Measurements from ENCODE around the gene ETS1.

ETS1 gene

DNA sequence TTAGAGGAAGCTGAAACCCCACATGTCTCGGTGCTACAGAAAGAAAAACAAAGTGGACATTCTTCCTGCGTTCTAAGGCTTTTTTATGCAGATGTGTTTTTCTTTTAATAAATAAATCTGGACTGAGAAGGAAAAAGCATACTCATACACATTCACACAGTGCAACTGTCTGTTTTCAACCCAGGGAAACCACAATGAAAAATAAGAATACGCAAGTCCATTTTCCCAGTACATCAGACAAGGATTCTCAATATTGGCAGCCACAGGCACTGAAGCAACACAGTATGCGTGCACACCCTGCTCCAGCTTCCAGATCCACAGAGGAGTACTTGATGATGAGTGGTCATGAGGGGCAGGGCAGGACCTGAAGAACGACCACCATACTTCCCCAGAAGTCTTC, 86.9 kb downstream of the ETS1 start:
- DNase-seq (ENCODE audit: low read depth) = no peak

DNA sequence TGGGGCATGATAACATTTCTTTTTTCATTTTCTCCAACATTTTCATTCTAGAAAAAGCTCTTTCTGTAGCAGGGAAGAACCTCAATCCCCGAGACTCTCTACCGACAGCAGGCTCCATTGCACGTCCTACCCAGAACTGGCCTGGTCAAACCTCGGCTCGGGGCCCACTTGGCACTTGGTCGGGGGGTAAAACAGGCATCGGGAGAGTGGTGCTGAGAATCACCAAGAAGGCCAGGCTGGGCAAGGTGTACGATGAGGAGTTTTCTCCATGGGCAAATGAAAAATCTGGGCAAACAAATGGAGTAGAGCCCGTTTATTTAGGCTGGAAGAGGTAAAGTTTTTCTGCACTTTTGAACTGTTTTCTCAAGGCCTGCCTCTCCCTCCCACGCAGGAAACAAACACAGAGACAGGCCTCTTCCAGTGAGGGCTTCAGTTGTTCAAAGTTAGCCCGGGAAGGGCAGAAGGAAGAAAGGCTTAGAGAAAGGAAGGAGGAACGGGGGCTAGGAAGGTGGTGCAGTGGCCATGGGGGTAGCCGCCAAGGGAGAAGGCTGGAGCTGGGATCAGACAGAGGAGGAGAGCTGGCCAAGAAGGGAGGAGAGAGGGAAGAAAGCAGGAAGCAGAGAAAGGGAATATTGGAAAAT, 87.6 kb downstream of the ETS1 start:
- no peak for DNase-seq (ENCODE audit: low read depth)

DNA sequence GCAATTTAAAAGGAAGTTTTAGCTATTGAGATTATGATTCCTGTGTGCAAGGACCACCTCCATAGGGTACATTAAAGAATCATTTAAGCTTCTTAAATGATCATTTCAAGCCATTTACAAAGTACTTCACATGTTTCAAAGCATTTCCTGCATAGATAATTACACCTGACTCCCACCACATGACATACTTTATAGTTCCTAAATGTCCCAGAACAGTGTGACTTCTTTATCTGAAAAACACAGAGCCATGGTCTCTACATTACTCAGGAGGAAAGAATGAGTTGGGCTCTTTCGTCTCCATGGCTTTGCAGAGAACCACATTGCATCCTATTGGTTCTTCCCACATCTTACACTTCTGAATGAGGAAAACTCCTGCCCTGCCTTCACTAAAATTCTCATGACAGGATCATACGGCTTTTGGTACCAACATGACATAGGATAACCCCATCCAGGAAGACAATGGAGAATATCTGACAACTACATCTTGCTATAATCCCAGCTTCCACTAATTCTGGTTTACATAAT, 88.6 kb downstream of the ETS1 start:
- no peak for DNase-seq (ENCODE audit: low read depth)

DNA sequence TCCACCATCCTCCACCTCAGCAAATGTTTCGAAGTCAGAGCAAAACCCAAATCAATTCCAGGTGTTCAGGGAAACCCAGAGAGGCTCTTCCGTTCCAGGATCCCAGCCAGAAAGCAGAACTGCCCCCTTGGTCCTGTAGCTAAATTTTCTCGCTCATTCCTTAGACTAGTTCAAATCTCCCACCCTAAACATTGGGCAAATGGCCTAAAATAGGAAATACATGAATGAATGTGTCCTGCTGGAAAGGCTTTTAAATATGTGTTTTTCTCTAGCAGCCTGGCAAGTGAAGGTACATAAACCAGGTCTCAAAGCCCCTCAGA, 89.6 kb downstream of the ETS1 start:
- DNase-seq (ENCODE audit: low read depth) = no peak

DNA sequence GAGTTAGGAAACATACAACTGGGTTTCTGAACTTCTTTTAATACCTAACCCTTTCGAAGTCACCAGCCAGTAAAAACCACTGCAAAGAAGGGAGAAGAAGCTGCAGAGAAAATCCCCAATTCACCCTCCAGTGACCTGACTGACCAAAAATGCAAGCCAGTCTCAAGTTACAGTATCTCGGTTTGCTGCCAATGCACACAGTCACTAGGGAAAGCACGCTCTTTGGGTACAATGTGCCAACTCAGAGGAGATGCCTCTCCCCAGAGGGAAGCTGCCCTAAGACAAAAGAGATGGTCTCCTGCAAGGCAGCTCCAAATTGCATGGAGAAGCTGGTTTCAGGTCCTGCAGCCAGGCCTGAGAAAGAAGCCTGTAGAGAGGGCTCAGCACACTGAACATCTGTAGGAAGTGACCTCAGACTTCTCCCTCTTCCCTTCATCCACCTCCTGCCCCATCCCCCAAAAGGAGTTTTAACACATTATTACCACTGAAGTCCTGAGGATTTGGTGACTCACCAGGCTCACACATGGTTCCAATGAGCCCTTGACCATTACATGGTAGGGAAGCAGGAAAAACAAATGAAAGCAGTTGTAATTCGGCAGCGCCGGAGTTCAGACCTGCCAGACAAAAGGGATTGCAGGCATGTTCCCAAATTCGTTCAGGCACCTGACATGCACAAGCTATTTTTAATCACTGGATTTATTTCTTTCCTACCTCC, 90.1 kb downstream of the ETS1 start:
- no peak for DNase-seq (ENCODE audit: low read depth)

DNA sequence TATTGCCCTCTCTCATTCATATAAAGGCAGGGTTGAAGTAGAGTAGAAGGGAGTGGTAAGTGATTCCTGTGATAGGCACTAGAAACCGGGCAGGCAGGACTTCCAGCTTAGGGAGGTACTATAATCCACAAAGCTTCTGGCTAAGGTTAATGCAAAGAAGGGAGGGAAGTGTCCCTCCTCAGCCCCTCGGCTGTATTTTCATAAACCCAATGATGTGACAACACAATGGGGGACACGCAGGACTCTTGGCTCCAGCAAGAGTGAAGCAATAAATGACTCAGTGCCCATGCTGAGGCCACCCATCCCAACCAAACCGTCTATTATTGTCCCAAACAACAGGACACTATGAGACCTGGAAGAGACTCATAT, 90.7 kb downstream of the ETS1 start:
- no peak for DNase-seq (ENCODE audit: low read depth)

DNA sequence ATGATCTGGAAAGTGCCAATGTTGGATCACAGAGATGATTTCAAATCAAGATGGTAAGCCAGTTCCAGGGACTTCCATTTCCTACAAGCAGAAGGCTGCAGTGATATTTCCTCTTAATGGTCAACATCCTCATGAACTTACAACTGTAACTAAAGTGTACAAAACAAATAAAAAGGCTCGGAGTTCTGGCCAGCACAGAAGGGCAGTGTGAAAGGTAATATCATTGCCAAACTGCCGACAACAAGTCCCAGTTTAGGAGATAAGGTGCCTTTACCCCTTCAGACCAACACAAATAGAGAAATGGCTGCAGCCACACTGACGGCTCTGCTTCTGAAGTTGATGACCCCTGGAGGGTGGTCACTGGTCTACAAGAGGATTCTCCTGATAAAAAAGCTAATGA, 91.1 kb downstream of the ETS1 start:
- DNase-seq (ENCODE audit: low read depth) = no peak

DNA sequence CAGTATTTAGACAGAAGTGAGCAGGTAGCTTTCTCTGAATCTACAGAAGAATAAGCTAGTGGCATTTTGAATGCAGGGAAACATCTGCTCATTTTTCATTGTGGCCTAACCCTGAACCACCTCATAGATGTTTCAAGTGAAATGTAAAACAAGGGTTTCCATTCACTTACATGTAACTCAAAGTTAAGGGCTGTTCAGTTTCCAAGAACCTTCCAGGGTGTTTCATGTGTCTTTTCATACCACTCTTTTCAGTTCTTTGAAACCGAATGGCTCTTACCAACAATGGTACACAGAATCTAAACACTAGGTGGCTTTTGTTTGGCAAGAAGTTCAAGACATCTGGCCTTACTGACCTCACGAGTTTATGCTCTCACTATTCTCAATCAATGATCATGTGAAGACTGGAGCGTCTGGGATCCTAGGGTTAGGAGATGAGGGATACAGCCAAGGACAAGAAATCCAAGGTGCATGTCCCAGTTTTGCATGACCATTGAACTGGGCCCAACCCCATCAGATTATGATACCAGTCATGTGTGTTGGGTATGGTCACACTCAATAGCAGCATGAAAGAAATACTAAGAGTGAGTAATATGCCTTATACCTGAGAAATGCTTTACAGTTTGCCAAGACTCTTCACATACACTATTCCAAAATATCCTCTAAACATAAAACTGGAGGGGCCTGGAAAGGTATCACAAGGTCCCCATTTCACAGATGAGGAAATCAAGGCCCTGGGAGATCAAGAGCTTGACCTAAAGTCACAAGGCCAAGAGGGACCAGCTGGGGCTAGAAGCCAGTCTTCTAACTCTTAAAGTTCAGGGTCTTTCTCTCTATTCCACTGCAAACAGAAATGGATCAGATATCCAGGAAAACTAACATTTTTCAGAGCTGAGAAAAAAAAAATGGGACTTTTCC, 92.7 kb downstream of the ETS1 start:
- no peak for DNase-seq (ENCODE audit: low read depth)

DNA sequence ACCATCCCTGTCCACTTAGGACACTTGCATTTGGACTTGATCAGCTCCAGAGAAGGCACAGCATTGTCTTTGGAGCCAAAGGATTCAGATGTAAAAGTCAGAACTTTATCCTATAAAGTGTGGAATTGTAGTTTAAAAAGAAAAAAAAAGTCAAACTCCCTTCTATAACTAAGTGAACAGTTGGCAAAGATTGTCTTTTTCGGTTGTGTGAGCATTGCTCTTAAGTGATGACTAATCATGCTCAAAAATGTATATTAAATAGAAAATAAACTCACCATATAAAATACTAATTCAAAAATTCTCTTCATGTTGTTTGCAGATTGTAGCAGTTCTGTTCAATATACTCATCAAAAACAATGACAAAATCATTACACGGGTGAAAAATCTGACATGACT, 93.8 kb downstream of the ETS1 start:
- no peak for DNase-seq (ENCODE audit: low read depth)

DNA sequence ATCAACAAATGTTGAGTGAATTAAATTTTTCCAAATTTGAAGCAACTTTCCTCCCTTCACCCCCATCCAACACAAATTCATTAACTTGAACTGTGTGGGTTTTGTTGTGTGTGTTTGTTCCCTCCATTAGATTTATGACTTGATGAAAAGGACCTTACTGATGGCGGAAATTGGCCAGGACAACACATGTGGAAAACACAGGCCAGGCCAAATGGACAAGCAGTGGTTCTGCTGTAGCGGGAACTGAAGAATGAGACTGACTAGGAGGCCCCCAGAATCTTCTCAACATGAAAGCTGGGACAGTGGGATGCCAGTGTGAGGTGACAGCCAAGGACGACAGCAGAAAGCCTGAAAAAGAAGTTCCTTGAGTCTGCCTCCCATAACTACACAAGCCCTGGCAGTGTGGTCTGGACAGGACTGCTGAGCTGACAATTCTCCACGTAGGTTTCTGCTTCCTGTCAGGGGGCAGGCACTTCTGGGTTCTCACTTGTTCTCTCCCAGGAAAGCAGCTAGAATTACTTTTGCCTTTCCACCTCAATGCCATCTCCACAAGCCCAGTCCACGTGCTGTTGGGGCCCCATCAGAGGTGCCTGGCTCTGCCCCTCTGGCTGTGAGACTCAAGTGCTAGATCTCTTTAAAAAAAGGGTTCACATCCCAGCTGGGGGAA, 94.3 kb downstream of the ETS1 start:
- DNase-seq (ENCODE audit: low read depth) = no peak

DNA sequence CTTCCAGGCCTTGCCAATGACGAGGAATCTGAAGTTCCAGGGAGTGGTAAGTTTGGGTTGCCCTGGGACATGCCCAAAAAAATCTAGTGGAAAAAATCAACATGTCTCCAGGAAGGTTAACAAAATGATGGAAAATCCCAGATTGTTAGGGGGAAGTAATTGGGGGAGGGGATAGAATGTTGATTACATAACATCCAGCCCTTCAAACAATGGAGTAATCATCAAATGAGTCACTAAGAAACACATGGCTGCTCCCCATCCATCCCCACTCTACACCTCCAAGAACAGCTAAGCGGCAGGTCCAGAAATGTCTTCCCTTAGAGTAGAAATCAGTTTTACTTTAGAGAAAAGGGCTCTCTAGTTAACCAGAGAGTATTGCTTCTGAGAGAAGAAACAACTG, 94.9 kb downstream of the ETS1 start:
- DNase-seq (ENCODE audit: low read depth) = no peak

DNA sequence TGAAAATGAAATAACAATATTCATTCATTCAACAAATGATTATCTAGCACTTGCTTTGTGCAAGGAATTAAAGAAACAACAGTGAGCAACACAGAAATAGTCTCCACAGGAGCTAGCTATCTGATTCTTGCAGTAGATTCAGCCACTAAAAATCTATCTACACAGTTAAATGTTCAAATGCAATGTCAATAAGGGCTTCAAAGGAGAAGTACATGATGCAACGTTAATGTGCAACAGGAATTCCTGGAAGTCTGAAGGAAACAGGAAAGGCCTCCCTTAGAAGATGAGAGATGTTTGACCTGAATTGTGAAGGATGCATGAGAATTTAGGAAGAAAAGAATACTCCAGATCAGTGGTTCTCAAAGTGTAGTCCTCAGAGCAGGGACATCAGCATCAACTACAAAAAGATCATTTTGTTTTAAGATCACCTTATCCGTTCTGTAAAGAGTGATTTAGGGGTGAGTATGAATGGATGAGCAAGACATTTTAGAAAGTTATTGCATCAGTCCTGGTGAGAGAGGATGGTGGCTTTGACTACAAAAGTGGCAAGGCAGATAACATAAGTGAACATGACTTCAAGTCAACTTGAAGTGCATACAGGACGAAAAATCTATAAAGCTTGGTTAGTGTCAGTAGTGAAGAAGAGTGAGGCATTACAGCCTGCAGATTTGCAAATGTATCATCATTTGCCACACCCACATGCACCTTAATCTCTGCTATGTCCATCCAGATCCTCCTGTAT, 96.0 kb downstream of the ETS1 start:
- no peak for DNase-seq (ENCODE audit: low read depth)

DNA sequence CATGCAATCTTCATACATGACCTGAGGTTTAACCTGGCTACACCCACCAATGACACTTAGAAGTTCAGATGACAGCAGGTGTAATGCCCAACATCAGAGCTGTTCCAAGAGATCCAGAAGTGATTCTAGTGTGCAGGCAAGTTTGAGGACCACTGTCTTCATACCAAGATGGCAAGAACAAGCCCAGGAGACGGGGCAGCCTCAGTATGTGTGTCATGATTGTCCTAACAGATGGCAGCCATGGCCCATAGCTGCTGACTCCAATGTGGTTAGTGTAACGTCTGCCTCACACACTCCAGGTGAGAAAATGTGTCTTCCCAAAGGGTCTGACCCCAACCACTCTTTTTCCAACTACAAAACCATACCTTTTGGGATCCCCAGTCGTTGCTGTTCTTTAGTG, 97.3 kb downstream of the ETS1 start:
- no peak for DNase-seq (ENCODE audit: low read depth)

DNA sequence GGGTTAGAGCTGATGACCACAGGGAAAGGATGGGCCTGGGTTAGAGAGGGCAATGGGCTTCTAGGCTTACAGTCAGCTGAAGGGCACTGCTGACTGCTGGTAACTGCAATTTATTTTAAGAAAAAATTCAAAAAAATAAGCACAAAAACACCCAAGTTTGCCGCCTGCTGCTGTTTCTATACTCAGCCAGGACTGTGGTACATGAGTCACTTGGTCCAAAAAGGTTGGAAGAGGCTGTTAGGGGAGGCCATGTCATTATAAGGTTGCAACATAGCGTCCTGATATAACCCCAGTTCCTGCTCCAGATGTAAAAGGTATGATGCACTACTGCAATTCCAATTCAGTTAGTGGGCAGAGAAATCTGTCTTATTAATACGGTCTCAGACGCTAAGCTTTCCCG, 98.9 kb downstream of the ETS1 start:
- no peak for DNase-seq (ENCODE audit: low read depth)

DNA sequence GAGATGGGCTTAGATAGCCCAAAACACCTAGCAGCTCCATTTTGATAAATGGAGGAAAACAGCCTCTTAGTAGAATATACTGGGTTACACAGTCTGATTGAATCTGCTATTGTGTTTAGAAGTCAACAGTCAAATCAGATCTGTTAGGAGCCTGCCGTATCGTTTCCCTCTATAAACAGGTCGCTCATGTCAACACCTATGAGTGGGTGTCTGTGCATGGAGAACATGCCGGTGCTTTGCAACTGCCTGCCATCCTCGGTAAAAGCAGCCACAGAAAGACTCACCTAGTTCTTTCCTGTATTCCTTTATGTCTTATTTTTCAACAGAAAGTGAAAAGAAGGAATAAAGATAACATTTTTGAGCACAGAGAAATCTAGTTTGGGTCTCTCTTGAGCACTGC, 99.4 kb downstream of the ETS1 start:
- DNase-seq (ENCODE audit: low read depth) = no peak

DNA sequence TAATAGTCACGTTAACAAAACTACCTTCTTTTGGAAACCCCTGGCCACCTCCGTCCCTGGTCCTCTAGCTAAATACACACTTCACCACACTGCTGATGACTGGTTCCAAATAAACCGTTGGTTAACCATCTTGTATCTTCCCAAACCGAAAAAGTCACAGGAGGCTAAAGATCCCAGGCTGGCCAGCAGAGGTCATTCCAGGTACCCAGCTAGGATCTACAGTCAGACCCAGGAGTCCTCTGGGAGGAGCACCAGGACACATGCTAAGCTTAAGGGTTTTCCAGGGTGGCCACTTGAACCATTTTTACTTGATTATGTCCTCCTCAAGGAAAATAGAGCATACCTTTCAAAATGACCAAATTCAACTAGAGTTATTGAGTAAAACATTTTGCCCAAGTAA, 103.2 kb downstream of the ETS1 start:
- DNase-seq (ENCODE audit: low read depth) = no peak

DNA sequence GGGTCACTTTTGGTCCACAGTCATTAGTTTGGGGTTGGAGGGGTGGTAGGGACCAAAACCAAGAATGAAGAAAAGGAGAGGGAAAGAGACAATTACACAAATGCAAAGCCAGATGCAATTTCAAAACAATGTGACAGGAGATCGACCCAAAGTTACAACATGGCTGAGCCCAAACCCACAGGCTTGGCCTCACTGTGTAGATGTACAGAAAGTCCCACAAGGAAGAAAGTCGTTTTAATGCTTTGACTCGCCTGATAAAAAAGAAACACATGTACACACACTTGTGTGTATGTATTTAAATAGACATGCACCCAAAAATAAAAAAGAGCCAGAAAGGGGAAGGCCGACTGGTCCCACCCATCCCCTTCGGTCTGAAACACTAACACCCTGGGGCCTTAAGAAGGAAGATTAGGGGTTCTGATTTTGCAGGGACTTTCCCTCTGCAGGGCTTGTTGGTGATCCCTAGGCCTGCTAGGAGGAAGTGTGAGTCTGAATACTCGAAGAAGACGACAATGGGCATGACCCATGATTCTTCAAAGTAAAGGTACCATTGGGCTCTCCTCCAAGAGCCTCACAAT, 104.1 kb downstream of the ETS1 start:
- DNase-seq (ENCODE audit: low read depth) = no peak

DNA sequence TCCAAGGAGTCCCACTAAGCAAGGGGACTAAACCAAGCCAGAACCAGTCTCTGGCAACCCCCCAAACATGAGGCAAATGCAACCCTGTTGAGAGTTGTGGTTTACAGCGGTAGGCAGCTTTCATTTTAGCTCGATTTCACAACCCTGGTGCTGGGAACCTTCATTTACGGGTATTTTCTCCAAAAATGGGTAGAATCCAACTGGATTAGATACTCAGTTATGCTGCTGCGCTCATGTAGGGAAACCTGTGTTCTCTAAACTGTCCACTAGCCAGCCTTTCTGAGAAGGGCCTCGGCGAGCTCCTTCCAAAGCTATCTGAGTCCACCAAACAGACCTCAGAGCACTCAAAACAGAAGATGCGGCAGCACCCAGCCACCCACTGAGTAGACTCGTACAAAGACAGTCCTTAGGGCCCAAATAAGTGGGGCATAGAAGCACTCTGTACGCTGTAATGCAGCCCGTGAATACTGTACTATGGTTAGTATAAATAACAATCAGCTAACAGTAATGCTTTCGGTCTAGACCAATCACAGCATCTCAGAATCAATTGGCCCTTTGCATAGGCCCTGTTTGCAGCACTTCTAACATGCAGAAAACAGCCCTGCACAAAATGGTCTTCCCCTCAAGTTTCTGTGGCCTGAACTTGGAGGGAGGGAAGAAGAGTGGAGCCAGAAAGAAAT, 104.7 kb downstream of the ETS1 start:
- peak; percentile 58 for DNase-seq (ENCODE audit: low read depth)

DNA sequence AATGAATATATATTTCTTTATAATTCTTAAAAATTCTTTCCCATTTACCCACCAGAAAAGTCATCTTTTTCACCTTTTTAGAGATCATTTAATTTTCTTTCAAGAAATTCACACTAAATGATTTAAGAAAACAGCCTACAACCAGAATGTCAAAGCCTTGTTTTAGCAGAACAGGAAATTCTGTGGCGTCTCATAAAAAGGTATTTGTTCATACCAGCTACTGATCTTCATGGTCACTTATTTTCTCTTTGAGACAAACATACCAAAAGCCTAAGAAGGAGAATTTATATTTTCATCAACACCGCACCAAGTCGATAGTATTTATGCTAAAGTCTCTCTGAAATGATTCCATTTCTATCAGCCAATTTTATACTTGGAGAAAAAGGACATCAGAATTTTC, 105.3 kb downstream of the ETS1 start:
- no peak for DNase-seq (ENCODE audit: low read depth)

DNA sequence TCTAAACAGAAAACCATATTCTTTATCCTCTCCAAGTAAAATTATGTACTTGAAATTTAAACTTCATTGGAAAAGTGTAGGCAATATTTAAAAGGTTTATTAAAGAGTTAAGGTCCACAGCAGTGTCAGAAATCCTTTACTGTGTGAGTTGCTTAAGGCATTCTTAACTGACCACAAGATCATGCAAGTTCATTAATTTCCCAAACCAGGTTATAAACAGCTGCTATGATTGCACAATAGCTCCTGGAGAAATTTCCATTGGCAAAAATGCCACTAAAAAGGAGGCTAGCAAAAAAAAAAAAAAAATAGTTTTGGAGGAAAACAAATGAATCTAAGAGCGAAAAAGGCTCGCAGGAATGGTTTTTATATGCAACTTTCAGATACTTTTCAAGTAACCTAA, 106.2 kb downstream of the ETS1 start:
- no peak for DNase-seq (ENCODE audit: low read depth)

DNA sequence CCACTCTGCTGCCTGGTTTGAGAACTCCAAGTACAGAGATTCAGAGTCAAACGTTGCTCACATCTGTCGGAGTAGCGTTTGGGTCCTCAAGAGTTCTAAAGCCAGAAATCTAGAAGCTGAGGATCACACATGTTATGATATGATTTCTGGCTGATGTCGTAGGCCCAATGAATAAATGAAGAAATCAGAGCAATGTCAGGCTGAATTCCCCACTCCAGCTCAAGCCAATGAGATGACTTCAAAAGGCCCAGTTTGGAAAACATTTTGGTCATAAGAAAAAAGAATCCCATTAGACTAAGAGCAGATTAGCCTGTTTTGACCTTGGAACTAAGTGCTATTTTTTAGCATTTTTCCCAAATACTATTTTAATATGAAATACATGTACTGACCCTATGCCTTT, 106.7 kb downstream of the ETS1 start:
- DNase-seq (ENCODE audit: low read depth) = no peak
